ENCODE results near the gene INPP5A. TPM values are rescaled to one million over a fixed set of nuclear protein-coding genes. Genes with fewer than 3 reads are reported as not detected.

INPP5A gene
- total and polyA plus RNA-seq, 7 donors, result 17.6 to 132 (median 100) TPM

DNA sequence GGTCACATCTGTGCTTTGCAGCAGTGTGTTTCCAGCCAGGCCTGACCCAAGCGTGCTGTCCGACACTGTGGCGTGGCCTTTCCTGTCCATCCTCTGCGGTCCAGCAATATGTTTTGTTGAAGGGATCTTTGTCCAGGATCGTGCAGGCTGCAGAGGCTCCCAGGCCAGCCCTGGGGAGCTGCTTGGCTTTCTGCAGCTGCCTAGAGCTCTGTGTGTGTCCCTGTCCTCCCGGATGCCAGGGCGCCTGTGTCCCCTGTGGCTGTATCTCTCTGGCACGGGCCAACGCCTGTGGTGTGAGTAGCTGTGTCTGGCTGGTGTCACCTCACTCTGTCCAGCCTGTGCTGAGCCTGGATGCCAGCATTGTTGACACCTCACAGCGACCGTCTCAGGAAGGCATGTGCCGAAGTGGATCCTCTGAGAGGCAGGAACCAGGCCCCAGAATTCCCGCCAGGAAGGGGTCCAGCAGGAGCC lies 94.5 kb downstream of the INPP5A start:
- Histone ChIP-seq H3K4me3 (no peak overlapping the region), H3K27me3 (no peaks in the 10 kb centered on the region), H3K4me1 (peaks cover 0 to 96% (median 88%) of the 10 kb centered on the region in 4 donors), H3K36me3 (no peaks in the 10 kb centered on the region), H3K9me3 (no peaks in the 10 kb centered on the region), H3K27ac (peak overlapping the region; percentile 88 to 98 (median 96))
- 87 to 90% methylated on average over 13 of the region's 13 CpGs for WGBS, 2 donors
- TF ChIP-seq, protein P1, sequence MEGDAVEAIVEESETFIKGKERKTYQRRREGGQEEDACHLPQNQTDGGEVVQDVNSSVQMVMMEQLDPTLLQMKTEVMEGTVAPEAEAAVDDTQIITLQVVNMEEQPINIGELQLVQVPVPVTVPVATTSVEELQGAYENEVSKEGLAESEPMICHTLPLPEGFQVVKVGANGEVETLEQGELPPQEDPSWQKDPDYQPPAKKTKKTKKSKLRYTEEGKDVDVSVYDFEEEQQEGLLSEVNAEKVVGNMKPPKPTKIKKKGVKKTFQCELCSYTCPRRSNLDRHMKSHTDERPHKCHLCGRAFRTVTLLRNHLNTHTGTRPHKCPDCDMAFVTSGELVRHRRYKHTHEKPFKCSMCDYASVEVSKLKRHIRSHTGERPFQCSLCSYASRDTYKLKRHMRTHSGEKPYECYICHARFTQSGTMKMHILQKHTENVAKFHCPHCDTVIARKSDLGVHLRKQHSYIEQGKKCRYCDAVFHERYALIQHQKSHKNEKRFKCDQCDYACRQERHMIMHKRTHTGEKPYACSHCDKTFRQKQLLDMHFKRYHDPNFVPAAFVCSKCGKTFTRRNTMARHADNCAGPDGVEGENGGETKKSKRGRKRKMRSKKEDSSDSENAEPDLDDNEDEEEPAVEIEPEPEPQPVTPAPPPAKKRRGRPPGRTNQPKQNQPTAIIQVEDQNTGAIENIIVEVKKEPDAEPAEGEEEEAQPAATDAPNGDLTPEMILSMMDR (IDR thresholded peaks at IDR 0.05), result no peak
- peak in 1 of 4 donors; percentile 4 for TF ChIP-seq POLR2AphosphoS5 (IDR thresholded peaks at IDR 0.05)
- peak; percentile 74 for DNase-seq
- intact Hi-C loops (cut with DNase I), result loop anchor here (5.0 kb wide), 3 partner anchors 55 to 235 kb away; partner anchors contain the start of gene PWWP2B

DNA sequence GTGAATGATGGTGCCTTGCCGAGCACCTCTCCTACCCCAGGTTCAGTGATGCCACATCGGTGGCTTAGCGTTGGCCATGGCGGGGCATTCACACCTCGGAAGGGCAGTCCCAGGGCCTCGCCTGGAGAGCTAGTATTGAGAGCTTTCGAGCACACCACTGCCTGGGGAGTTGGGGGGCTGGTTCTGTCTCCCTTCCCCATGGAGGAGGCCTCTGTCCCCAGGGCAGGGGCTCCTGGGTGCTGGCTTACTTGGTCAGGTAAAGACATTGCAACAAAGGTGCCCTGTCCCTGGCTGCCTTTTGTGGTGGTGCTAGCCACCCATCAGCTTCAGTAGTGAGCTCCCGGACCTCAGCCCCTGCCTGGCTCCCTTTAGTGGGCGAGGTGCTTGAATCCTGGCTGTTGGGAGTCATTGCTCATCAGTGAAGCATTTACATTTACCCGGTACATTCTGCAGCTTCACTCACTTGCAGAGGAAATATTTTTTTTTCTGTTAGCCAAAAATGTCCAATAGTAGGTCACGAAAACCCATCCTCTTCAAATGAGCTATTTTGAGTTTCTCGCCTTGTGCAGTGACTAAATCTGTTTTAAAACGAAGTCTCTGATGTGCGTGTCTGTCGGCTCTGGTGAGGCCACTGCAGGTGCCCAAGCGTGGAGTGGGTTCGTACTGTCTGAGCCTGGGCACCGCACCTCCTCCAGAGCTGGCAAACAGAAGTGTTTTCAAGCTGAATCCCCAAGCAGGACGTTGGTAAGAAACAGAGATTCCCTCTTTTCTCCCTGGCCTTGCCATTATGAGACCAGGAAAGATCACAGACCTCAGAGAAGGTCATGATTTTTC lies 95.5 kb downstream of the INPP5A start:
- TF ChIP-seq, protein P1 (IDR thresholded peaks at IDR 0.05), result no peak
- TF ChIP-seq POLR2AphosphoS5 (IDR thresholded peaks at IDR 0.05), result no peak
- TF ChIP-seq EP300 (IDR thresholded peaks at IDR 0.05), result no peak
- TF ChIP-seq POLR2A (IDR thresholded peaks at IDR 0.05), result no peak
- Histone ChIP-seq H3K36me3 (no peaks in the 10 kb centered on the region), H3K4me1 (peaks cover 0 to 96% (median 88%) of the 10 kb centered on the region in 4 donors), H3K4me3 (no peak overlapping the region), H3K27me3 (no peaks in the 10 kb centered on the region), H3K9me3 (no peaks in the 10 kb centered on the region), H3K27ac (peak overlapping the region; percentile 88 to 98 (median 96))
- intact Hi-C loops (cut with DNase I), result loop anchor here (5.0 kb wide), 3 partner anchors 56 to 236 kb away; partner anchors contain the start of gene PWWP2B
- WGBS, 2 donors, result 83 to 91% methylated on average over 19 of the region's 19 CpGs
- peak; percentile 73 for DNase-seq

DNA sequence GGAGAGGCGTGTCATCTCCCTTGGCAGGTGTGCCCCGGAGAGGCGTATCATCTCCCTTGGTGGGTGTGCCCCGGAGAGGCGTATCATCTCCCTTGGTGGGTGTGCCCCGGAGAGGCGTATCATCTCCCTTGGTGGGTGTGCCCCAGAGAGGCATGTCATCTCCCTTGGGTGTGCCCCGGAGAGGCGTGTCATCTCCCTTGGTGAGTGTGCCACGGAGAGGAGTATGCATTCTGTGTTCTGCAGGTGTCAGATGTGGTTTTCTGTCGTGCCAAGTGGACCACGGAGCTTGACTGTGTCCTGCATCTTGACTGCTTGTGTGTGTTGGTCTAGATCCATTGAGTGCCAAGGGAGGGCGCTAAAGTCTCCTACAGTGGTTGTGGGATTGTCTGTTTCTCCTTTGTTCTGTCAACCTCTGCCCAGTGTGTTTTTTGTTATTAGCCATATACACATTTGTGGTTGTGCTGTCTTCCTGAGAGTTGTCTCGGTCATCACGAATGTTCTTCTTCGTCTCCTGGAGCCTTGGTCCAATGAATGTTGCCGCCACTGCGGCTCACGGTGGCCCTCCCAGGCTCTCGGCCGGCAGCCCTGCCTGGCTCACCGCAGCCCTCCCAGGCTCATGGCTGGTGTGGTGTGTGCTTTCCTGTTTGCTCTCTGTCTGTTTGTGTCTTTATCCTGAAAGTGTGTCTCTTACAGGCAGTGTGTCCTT lies 96.8 kb downstream of the INPP5A start:
- DNase-seq, result peak; percentile 58
- Histone ChIP-seq H3K36me3 (no peaks in the 10 kb centered on the region), H3K4me3 (no peak overlapping the region), H3K4me1 (peaks cover 0 to 88% (median 79%) of the 10 kb centered on the region in 4 donors), H3K27ac (peak overlapping the region; percentile 88 to 98 (median 96)), H3K27me3 (no peaks in the 10 kb centered on the region), H3K9me3 (no peaks in the 10 kb centered on the region)
- 49 to 70% methylated on average over 22 of the region's 22 CpGs for WGBS, 2 donors
- TF ChIP-seq POLR2A (IDR thresholded peaks at IDR 0.05) (no peak), POLR2AphosphoS5 (IDR thresholded peaks at IDR 0.05) (no peak), EP300 (IDR thresholded peaks at IDR 0.05) (no peak)
- TF ChIP-seq, protein P1 (IDR thresholded peaks at IDR 0.05), result no peak
- intact Hi-C loops (cut with DNase I), result loop anchor here (5.0 kb wide), 3 partner anchors 57 to 237 kb away; partner anchors contain the start of gene PWWP2B

DNA sequence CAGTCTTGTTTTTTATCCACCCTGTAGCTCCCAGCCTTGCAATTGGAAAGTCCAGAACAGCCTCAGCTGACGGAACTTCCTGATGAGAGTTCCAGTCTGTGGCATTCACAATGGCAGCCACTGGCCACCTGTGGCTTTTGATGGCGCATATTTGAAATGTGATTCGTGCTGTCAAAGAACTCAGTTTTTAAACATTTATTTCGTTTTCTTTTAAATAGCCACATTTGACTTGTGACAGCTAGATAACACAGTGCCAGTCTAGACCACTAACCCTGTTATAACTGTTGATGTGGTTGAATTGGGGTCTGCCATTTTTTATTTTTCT lies 97.3 kb downstream of the INPP5A start:
- peaks cover 0 to 83% (median 76%) of the 10 kb centered on the region in 4 donors for H3K4me1 ChIP-seq
- no peaks in the 10 kb centered on the region for H3K36me3 ChIP-seq
- H3K27me3 ChIP-seq, result no peaks in the 10 kb centered on the region
- no peaks in the 10 kb centered on the region for H3K9me3 ChIP-seq
- no peak overlapping the region for H3K4me3 ChIP-seq
- DNase-seq, result no peak
- TF ChIP-seq POLR2A (IDR thresholded peaks at IDR 0.05) (no peak), POLR2AphosphoS5 (IDR thresholded peaks at IDR 0.05) (no peak)
- TF ChIP-seq, protein P1 (IDR thresholded peaks at IDR 0.05), result no peak
- intact Hi-C loops (cut with DNase I), result loop anchor here (5.0 kb wide), 3 partner anchors 58 to 238 kb away; partner anchors contain the start of gene PWWP2B
- WGBS, 2 donors, result 91 to 92% methylated on average over 4 of the region's 4 CpGs
- H3K27ac ChIP-seq, result peak overlapping the region; percentile 88 to 98 (median 96)

All from sigmoid colon (tissue), 7 donors.